HG02610 (cell line): Measurements from ENCODE around the gene PRICKLE3.
"Not testable (repeated sequence)": the region's sequence is repeated elsewhere in the genome, so short reads cannot be mapped to it uniquely, and the experiment has no call there.

Experiments used
- ATAC-seq: cut with Tn5 transposase; IDR thresholded peaks from one replicate; pipeline ENCODE4 v1.9.1; 2021; ENCODE audit warnings: mild to moderate bottlenecking, moderate library complexity; ENCODE audit not compliant: unreplicated experiment

The PRICKLE3 gene

DNA sequence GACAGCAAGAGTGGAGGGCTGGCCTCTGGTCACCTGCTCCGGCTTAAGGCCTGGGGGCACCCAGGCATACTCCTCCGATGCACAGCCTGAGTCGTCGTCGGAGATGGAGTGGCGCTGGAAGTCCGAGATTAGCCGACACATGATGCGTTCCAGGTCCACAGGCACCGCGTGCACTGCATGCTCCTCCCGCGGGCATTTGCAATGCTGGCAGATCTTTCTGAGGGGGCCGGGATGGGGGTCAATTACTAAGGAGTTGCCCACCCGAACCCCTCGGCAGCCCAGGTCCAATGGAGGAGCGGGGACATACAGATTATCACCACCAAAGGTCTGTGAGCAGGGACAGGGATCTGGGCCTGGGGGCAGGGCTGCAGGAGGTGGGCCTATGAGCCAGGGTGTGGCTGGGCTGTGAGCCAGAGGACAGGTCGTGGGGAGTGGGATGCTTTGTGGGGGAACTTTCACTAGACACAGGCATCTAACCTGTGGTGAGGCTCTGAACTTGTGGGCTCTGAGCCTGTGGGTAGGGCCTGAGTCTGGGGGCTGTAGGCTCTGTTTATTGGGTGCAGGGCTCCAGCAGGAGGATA is 2.4 kb downstream of the PRICKLE3 start:
- ATAC-seq, result no peak

DNA sequence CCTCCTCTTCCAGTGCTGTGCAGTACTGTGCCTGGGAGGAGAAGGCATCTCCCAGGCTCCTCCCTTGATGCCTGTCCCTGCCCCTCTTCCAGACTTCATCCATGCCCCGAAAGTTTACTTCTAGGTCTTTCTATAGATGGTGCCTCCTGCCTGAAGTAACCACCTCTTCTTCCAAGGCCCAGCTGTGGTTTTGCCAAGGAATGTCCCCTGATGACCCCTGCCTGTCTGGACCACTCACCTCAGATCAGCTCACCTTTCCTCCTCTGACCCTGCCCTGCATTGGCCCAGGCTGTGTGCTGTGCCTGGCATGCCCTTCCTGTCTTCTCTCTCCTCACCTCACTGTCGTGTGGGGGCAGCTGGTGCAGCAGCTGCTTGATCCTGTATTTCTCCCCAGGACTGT is 6.8 kb downstream of the PRICKLE3 start:
- ATAC-seq, result no peak

DNA sequence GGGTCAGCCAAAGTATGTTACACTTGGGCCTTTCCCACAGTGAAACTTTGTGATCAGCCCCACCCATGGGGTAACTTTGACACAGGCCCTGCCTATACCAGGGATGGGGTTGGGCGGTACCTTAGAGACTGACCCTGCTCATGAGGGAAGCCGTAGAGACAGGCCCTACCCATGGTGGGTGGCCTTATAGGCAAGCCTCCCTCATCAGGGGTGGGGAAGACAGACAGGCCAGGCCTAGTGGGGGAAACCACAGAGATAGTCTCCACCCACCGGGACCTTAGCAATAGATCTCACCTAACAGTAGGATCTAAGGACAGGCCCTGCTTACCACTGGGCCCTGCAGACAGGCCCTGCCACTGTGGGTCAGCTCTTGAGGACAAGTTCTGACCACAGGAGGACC is 7.6 kb downstream of the PRICKLE3 start:
- ATAC-seq, result no peak

DNA sequence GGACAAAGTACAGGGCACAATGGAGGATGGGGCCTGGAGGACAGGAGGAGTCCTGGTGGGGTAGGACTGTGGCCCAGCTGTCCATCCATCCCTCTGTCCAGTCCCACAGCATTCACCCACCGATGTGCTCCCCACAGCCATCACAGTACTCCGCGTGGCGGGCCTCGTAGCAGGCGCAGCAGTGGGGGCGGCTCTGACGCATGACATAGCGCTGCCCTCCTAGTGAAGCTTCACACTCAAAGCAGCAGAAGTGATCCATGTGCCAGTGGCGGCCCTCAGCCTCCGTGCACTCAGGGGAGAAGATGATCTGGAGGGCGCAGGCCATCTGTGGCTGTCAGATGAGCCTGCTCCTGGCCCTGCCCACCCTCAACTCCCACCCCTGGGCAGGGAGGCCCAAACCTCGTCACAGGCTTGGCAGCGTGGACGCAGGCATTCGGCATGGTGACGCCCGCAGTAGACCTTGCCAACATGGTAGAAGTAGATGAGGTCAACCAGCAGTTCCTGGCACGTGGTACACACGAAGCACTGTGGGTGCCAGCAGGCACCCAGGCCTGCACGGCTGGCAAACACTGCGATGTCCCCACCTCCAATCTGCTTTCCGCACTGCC is 8.2 kb downstream of the PRICKLE3 start:
- ATAC-seq, result no peak

DNA sequence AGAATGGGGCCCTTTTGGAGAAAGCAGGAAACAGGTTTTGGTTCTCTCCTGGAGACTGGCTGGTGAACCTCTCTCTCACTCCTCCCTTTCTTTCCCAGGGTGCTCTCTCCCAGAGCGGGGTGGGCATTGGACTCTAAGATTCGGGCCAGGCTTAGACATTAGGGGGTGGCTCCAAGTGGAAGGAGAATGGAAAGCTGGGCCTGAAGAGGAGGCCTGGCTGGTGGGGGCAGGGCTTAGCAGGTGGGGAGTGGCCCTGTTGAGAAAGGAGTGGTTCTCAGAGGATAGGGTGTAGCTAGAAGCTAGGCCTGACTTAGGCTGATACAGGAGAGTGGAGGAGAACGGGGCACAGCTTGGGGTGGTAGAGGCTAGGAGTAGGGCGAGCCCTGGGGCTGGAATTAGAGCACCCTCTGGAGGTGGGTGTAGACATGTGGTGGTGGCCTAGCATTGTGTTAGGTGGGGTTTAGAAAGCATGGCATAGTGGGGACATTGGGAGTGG is 8.8 kb downstream of the PRICKLE3 start:
- ATAC-seq, result no peak

DNA sequence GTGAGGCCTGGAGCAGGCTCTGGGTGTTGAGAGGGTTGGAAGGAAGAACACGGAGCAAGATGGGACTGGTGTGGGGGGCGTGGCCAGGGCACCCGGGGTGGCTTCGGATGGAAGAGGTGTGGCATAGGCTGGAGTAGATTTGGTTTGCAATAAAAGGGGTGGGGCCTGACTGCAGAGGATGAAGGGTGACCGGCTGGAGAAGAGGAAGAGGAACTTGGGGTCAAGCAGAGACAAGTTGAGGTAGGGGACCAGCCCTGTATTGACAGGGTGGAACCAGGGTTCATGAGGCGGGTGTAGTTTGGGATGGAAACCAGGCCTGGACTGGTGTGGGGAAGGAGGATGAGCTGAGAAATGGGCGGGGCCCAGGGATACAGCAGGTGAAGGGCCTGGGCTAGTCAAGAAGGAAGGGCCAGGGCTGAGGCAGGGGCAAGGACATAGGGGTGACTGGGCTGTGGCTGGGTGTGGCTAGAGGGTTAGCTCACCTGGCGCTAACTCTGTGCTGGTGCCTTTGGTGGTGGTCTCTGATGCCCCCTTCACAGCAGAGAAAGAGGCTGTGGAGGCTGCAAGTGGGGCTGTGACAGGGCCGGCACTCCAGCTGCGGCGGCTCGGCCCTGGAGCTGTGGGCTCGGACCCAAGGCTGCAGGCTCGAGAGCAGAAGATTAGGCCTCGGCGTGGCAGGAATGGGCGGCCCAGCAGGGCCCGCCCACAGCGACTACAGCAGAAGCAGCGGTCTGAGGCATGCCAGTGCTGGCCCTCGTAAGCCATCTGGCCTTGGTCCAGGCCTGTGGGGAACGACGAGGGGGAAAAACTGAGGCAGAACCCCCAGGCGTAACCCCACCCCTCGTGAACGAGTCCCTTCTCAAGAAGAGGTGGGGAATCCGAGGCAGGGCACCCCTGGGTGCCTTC is 9.5 kb downstream of the PRICKLE3 start:
- no peak for ATAC-seq

DNA sequence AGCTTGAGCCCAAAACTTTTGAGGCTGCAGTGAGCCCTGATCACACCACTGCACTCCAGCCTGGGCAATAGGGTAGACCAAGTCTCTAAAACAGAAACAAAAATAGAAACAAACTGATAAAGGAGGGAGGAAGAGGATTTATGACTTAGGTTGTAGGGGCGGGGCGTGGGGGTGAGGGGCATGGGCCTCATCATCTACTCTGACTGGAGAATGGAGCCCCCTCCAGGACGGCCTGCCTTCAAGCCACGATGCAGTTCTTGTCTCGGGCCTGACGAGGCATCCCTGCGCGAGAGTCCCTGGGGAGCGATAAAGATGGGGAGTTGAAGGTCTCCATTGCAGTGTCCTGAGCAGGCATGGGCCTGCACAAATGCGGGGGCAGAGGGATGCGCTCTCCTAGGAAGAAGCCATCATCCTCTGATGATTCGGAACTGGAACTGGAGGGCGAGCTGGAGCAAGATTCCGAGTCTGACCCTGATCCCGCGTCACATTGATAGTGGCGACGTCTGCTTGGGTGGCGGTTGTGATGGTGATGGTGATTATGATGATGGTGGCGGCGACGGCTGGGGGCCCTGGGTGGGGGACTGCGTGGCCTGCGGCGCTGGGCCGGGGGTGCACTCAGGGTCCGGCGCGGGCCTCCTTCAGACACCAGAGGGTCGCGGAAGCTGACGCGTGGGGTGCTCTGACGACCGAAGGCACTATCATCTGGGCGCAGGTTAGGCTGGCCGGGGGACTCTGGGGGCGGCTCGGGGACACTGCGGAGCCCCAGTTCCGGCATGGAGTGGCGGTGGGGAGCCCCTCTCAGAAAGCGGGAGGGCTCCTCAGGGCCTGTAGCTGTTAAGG is 10.5 kb downstream of the PRICKLE3 start:
- no peak for ATAC-seq

DNA sequence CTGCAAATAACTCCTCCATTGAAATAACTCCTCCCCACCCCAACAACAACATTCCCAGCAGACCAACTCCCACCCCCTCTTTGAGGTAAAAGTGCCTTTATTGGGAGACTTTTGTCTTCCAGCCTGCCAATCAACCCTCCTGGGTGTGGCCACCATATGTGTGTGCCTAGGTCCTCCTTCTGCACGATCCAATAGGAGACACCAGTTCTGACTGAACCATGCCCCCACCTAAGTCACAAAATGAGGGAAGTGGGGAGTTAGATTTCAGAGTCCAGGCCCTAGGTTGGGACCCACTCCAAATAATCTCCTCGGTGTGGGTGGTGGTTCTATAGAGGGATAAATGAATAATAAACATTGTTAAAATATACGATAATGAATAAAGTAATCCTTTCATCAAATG is 11.4 kb downstream of the PRICKLE3 start:
- no peak for ATAC-seq

DNA sequence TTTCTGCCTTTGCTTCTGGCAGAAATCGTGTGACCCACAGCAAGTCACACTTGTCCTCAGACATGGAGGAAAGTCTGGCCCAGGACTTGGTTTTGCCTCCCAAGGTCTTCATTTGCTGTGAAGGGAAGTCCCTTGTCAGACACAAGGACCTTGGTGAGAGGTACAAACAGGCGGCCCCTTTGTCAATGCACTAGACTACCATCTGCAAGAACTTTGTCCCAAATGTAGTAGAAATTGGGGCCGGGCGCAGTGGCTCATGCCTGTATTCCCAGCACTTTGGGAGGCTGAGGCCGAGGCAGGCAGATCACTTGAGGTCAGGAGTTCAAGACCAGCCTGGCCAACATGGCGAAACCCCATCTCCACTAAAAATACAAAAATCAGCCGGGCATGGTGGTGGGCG is 12.6 kb downstream of the PRICKLE3 start:
- not testable (repeated sequence) for ATAC-seq

DNA sequence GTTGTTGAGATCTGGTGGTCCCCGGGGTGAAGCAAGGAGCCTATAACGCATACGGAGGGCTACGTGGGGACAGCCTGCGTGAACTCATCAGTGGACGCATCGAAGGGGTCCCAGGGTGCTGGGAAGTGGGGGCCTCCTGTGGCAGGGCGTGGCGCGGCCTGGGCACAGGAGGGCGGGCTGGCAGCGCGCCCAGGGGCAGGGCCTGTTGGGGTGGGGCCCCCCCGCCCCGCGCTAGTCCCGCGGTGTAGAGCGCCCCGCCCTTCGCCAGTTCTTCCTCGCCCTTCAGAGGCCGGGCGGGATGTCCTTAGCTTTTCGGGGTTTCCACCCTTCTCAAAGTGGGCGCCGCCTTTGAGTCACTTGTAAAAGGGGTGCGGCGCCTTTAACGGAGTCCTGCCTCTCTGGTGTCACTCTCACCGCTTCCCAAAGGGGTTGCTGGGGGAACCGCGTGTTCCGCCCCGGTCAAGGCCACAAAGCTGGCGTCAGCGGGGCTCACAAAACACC is 13.8 kb downstream of the PRICKLE3 start:
- peak; percentile 74 for ATAC-seq

DNA sequence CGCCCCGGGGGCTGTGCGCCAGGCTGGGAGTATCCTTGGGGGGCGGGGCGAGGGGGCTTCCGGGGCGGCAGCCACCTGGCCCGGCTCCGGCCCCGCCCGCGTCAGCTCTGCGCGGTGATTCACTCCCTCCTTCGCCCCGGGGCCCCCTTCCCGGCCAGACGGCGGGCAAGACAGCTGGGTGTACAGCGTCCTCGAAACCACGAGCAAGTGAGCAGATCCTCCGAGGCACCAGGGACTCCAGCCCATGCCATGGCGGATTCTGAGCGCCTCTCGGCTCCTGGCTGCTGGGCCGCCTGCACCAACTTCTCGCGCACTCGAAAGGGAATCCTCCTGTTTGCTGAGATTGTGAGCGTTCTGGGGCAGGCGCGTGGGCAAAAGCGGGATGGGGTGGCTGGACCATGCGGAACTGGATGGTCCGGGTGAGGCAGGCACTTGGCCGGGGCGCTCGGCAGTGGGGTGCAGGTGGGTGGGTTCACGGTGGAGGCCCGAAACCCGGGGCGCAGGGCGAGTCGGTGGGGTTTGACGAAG is 14.4 kb downstream of the PRICKLE3 start, which contains the start of gene PLP2:
Gene PLP2 (plus strand): TSS at position 147 of the 528 bp plus-strand sequence. CDS start 103 bp downstream, at position 250.
- peak; percentile 43 for ATAC-seq

DNA sequence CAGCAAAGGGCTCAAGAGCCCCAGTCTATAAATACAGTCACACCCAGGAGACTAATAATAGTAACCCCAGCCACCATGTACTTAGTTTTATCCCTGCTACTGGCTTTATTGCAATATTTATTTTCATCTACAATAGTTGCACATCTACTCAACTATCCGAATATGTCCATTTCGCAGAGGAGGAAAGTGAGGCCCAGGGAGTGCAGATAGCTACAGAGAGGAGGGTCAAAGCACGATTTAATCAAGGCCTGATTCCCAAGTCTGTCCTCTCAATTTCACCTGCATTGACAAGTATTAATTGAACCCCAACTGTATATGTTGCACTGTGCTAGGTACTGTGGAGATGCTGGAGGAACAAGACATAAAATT is 18.4 kb downstream of the PRICKLE3 start:
- no peak for ATAC-seq

DNA sequence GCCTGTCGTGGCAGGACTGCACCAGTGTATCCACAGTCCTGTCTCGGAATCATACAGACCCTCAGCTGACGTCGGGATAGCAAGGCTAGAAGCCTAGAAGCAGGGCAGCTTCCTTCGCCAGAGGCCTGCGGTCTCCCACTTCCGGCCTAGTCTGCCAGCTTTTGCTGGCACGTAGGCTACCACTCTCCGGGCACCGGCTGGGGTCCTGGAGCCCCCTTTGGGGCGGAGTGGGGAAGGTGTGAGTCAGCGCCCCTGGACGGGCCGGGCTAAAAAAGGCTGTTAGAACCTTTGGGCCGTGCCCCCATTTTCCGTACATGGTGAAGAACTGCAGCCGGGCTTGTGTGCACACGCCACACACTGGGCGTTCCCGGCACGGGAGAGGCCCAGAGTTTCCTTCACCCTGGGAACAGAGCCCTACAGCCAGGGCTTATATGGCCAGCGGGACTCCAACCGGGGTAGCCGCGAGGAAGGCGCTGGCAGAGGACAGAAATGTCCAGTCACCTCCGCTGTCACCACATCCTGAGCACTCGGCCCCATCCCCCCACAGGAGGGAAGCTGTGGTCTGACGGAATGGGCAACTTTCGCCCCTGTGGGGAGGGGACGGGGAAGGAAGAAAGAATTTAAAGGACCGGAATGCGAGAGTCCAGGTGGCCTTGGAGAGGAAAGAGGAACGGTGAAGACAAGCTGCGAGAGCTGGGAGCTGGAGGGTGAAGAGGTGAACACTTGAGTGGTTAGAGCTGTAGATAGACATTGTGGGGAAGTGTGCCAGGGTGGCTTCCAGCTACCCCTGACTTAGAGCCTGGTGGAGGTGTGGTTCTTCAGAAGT is 19.0 kb downstream of the PRICKLE3 start:
- no peak for ATAC-seq

DNA sequence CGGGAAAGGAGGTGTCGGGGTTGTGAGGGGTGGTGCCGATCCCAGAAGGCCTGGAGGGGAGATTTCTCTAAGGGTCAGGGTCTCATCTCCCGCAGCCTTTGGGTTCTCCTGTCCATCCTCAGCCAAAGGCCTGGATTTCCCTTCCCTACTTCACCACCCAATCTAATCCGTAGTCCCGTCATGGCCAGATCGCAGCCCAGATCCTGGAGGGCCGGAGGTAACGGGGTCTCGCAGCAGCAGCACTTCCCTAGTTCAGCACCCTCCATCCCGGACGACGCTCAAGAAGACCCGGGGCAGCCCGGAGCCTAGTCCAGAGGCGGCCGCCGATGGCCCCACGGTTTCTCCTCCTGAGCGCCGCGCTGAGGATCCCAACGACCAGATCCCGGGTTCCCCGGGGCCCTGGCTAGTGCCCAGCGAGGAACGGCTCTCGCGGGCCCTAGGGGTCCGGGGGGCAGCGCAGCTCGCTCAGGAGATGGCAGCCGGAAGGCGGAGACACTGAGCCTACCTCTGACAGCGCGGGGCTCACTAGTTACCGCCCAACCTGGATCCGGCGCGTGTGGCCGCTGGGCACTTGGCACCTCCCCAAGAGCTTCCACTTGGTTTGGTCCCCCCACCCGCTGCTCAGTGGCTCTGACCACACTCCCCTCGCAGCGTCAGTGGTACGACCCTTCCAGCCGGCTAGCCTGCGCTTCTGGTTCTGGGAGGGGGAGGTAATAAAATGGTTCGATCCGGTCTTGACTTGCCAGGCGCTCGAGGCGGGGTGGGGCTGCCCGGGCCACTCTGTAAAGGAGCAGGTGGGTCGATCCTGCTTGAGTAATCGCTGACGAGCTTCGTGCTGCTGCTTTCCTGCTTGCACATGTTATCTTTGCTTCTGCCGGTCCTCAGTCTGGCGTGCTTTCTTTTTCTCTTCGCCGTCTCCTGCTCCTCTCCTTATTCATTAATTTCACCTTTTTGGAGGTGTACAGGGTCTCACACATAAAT is 20.0 kb downstream of the PRICKLE3 start:
- peak; percentile 30 for ATAC-seq

DNA sequence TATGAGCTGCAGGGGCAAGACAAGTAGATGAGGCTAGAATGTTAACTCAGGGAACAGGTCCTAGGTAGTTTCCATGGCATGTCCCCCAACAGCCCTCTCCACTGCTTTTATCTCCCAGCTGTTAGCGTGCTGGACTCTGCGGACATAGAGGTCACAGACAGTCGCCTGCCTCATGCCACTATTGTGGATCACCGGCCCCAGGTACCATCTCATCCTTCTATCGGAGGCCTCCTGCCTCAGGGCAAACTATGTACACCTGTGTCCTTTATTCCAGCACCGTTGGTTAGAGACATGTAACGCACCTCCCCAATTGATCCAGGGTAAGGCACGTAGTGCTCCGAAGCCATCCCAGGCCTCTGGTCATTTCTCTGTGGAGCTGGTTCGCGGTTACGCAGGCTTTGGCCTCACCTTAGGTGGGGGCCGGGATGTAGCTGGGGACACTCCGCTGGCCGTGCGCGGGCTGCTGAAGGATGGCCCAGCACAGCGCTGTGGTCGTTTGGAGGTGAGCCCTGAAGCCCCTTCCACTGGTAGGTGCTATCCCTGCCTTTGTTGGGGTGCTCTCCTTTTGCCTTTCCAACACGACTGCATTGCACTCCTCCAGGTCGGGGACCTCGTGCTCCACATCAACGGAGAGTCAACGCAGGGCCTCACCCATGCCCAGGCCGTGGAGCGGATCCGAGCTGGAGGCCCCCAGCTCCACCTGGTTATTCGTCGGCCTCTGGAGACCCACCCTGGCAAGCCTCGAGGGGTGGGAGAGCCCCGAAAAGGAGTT is 21.4 kb downstream of the PRICKLE3 start:
- no peak for ATAC-seq

DNA sequence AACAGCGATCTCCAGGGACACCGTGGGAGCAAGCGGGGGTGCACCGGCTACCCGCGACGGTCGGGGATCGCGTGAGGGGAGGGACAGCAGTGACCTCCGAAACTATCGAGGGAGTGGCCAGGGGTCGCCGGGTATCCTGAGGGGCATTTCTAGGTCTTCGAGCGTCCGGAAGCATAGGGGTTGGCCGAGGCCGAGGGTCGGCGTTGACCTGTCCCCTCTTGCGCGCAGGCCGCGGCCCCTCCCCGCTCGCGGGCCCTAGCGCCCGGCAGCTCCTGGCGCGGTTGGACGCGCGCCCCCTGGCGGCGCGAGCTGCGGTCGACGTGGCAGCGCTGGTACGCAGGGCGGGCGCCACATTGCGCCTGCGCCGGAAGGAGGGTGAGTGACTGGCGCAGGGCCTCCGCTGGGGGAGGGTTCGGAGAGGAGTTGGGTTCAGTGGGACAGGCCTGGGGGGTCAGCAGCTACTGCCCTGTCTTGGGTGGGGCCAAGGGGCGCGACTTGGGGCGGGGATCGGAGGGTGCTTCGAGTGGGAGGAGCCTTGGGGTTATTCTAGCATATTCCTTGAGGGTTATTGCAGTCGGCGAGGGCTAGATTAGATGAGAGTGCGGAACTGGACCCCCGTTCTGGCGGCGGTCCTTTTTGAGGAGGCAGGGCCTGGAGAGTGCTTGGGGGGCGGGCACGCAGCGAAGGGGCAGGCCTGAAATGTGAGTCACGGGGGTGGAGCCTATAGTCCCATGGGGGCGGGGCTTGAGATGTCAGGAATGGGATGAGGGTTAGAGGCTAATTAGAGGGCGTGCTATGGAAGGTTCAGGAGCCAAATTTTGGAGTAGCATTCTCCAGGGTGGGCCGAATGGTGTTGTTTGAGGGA is 22.4 kb downstream of the PRICKLE3 start:
- ATAC-seq, result peak; percentile 65

DNA sequence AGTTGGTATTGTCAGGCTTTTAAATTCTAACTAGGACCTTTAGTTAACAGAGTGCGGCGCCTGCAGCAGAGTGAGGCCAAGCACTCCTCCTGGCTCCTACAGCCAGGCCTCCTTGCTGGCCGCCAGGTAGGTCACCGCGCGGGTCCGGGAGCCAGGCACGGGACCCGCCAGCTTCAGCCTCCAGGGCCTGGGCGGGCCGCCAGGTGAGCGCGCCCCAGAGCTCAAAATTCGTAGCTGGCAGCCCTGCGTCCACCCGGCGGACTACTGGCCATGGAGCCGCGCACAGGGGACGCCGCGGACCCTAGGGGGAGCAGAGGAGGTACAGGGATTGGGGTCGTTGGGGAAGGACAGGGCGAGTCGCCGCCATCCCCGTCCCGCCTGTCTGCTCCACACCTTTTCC is 23.6 kb downstream of the PRICKLE3 start, which contains the start of gene MAGIX:
Gene MAGIX (plus strand): TSS at position 139 of the 400 bp plus-strand sequence. CDS start 132 bp downstream, at position 271.
- ATAC-seq, result no peak
